ENCODE results near the gene C15orf62.

DNA sequence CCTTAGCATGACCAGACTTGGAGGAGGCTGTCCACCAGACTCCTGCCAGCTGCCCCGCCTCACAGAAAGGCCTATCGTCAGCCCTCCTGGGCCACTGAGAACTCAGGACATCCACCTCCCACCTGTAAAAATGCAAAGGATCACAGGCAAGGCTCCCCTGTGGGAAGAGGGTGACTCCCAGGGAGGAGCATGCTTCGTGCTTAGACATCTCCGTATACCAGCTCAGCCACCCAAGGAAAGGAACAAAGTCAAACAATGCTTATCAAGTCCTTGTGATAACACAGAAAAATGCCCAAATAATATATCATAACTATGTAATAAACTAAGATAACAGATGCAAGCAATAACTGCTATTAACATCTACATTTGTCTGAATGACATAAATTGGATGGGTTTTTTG lies 18.9 kb upstream of the C15orf62 start:
- TF ChIP-seq, protein P1, sequence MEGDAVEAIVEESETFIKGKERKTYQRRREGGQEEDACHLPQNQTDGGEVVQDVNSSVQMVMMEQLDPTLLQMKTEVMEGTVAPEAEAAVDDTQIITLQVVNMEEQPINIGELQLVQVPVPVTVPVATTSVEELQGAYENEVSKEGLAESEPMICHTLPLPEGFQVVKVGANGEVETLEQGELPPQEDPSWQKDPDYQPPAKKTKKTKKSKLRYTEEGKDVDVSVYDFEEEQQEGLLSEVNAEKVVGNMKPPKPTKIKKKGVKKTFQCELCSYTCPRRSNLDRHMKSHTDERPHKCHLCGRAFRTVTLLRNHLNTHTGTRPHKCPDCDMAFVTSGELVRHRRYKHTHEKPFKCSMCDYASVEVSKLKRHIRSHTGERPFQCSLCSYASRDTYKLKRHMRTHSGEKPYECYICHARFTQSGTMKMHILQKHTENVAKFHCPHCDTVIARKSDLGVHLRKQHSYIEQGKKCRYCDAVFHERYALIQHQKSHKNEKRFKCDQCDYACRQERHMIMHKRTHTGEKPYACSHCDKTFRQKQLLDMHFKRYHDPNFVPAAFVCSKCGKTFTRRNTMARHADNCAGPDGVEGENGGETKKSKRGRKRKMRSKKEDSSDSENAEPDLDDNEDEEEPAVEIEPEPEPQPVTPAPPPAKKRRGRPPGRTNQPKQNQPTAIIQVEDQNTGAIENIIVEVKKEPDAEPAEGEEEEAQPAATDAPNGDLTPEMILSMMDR (IDR thresholded peaks at IDR 0.05), result no peak
- TF ChIP-seq POLR2A (IDR thresholded peaks at IDR 0.05), result no peak

Data from heart left ventricle (tissue), 13 donors.